GM13976 (cell line): ENCODE measurements around the gene CCDC34.
"Not testable (repeated sequence)": the region's sequence is repeated elsewhere in the genome, so short reads cannot be mapped to it uniquely, and the experiment has no call there.

ENCODE experiments used
- DNase-seq: peaks from one replicate; pipeline ENCODE4 v3.0.0; 2012; ENCODE audit warnings: low spot score
- in situ Hi-C: fragments of 300-500 bp; cut with MboI; formaldehyde crosslinking; loops from one replicate; pipeline ENCODE4 v1.12.0; 2022; ENCODE audit warnings: low sequenced_read_pairs, mixed read lengths, inconsistent platforms; ENCODE audit not compliant: unreplicated experiment
- TF ChIP-seq, protein P1 (sequence below): IDR thresholded peaks from 2 replicates; pipeline ENCODE4 v1.5.1; 2012; ENCODE audit warnings: borderline replicate concordance, mild to moderate bottlenecking; ENCODE audit not compliant: insufficient read depth; ENCODE audit errors: extremely low read depth, missing control alignments, control extremely low read depth

The CCDC34 gene

DNA sequence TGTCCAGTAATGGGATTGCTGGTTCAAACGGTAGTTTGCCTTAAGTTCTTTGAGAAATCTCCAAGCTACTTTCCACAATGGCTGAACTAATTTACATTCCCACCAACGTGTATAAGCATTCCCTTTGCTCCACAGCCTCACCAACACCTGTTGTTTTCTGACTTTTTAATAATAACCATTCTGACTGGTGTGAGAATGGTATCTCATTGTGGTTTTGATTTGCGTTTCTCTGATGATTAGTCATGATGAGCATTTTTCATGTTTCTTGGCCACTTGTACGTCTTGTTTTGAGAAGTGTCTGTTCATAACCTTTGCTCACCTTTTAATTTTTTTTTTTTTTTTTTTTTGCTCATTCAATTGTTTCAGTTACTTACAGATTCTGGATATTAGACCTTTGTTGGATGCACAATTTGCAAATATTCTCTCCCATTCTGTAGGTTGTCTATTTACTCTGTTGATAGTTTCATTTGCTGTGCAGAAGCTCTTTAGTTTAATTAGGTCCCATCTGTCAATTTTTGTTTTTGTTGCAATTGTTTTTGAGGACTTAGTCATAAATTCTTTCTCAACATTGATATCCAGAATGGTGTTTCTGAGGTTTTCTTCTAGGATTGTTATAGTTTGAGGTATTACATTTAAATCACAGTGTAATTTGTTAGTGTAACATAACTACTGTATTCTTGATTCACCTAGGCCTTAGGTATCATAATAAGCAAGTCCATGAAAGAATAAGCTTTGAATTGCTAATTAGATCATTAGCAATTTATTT lies 33.0 kb downstream of the CCDC34 start:
- TF ChIP-seq, protein P1, sequence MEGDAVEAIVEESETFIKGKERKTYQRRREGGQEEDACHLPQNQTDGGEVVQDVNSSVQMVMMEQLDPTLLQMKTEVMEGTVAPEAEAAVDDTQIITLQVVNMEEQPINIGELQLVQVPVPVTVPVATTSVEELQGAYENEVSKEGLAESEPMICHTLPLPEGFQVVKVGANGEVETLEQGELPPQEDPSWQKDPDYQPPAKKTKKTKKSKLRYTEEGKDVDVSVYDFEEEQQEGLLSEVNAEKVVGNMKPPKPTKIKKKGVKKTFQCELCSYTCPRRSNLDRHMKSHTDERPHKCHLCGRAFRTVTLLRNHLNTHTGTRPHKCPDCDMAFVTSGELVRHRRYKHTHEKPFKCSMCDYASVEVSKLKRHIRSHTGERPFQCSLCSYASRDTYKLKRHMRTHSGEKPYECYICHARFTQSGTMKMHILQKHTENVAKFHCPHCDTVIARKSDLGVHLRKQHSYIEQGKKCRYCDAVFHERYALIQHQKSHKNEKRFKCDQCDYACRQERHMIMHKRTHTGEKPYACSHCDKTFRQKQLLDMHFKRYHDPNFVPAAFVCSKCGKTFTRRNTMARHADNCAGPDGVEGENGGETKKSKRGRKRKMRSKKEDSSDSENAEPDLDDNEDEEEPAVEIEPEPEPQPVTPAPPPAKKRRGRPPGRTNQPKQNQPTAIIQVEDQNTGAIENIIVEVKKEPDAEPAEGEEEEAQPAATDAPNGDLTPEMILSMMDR: no peak
- no peak for DNase-seq

DNA sequence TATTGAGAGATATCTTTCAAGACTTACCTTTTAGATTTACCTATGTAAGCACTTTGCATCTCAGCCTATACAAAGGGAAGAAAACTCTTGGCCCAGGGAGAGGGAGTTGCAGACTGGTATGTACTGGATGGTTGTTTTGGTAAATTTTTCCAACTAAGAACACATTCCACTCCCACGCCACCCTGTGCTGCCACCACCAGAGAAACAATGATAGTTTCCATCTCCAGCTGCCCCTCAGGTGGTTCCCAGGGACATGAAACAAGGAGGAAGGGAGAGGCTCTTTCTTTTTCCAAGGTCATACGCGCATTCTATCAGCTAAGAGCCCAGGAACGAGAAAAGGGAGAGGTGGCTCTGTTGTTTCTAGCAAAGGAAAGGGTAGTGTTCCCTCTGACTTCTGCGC lies 34.4 kb downstream of the CCDC34 start:
- TF ChIP-seq, protein P1: no peak
- no peak for DNase-seq
- in situ Hi-C loops: no loop called here

More for the DNA sequence above, 33.0 kb downstream of the CCDC34 start:
- in situ Hi-C loops: no loop called here

DNA sequence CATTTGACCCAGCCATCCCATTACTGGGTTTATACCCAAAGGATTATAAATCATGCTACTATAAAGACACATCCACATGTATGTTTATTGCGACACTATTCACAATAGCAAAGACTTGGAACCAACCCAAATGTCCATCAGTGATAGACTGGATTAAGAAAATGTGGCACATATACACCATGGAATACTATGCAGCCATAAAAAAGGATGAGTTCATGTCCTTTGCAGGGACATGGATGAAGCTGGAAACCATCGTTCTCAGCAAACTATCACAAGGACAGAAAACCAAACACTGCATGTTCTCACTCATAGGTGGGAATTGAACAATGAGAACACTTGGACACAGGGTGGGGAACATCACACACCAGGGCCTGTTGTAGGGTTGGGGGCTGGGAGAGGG lies 36.0 kb downstream of the CCDC34 start:
- in situ Hi-C loops, DNase-seq: not testable (repeated sequence)

DNA sequence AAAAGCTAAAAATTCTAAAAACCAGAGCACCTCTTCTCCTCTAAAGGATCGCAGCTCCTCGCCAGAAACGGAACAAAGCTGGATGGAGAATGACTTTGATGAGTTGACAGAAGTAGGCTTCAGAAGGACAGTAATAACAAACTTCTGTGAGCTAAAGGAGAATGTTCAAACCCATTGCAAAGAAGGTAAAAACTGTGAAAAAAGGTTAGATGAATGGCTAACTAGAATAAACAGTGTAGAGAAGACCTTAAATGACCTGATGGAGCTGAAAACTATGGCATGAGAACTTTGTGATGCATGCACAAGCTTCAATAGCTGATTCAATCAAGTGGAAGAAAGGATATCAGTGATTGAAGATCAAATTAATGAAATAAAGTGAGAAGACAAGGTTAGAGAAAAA lies 40.8 kb downstream of the CCDC34 start:
- in situ Hi-C loops, DNase-seq: not testable (repeated sequence)

DNA sequence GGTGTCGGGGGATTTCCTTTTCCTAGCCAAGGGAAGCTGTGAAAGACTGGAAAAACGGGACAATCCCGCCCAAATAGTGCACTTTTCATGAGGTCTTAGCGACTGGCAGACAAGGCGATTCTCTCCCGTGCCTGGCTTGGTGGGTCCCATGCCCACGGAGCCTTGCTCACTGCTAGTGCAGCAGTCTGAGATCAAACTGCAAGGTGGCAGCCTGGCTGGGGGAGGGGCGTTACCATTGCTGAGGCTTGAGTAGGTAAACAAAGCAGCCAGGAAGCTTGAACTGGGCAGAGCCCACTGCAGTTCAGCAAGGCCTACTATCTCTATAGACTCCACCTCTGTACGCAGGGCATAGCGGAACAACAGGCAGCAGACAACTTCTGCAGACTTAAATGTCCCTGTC lies 41.7 kb downstream of the CCDC34 start:
- not testable (repeated sequence) for DNase-seq

DNA sequence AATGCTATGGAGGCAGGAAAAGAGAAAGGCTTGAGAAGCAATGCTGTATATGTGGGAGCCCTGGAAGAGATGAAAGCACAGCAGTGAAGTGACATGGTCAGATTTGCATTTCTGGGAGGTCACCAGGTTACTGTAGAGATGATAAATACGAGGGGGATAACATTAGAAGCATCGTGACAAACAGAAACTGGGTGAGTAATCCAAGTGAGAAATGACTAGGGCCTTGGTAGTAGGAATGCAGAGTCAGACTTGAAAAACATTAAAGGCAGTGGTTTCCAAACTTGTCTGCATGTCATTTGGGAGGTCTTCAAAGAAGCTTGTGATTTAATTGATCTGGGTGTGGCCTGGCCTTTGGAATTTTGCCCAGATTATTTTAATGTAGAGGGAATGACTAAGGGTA lies 43.9 kb downstream of the CCDC34 start:
- in situ Hi-C loops: no loop called here
- peak; percentile 72 for DNase-seq
- TF ChIP-seq, protein P1: no peak

More for the DNA sequence above, 41.7 kb downstream of the CCDC34 start:
- in situ Hi-C loops: not testable (repeated sequence)

DNA sequence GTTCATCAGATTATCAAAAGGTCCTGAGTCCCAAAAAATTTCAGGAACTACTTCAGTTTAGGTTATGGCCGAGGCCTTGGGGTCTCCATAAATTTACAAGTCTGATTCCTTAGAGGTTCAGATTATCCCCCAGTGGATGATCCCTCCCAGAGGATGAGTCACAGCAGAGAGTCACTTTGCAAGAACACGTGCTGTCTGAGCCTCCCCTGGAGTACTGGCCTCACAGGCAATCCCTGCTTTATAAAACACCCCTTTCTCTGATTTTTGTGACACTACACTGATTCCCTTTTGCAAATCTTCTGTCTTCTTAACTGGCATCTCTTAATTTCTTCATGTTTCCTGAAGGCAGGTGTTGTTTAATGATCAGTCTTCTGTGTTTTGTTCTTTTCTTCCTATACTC lies 45.3 kb downstream of the CCDC34 start:
- TF ChIP-seq, protein P1: no peak
- no peak for DNase-seq
- in situ Hi-C loops: no loop called here

DNA sequence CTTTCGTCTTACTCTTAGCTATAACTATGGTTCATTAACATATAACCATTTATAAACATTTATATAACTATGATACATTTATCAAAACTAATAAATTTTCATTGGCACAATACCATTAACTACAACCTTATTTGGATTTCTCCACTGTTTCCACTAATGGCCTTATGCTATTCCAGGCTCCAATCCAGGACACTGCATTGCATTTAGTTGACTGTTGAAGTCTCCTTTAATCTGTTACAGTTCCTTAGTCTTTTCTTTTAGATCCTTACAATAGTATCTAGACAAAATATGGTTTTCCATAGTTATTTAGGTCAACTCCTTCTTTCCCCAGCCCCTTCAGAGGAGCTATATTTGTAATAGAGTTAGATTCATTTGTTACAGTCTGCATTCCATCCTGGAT lies 47.2 kb downstream of the CCDC34 start:
- DNase-seq: no peak
- in situ Hi-C loops: no loop called here
- TF ChIP-seq, protein P1: no peak
